Neural cell (in vitro differentiated cells): ENCODE results near the gene URGCP. TPM values are rescaled to one million over a fixed set of nuclear protein-coding genes. Genes with fewer than 3 reads are reported as not detected.

Experiments used
- H2AFZ ChIP-seq: fragments of 200-600, 300-800 bp; sonication (generic), shearing (Covaris generic); 2 replicates; pipeline ENCODE4 v1.6.0; 2014; ENCODE audit warnings: low read depth, mild to moderate bottlenecking, antibody characterized with exemption, low read length, moderate library complexity
- H3F3A ChIP-seq: fragments of 200-600 bp; shearing (Covaris generic); 2 replicates; pipeline ENCODE4 v1.6.1; 2016; ENCODE audit warnings: mild to moderate bottlenecking, moderate library complexity, mixed read lengths, antibody characterized with exemption, low read length; ENCODE audit not compliant: insufficient read depth, poor library complexity, severe bottlenecking
- H3K27ac ChIP-seq: fragments of 200-600, 300-800 bp; sonication (generic), shearing (Covaris generic); 2 replicates; pipeline ENCODE4 v1.5.1; 2014; ENCODE audit warnings: mild to moderate bottlenecking, low read length, moderate library complexity
- H3K27me3 ChIP-seq: fragments of 300-800, 200-600 bp; sonication (generic), shearing (Covaris generic); 2 replicates; pipeline ENCODE4 v1.6.0; 2014; ENCODE audit warnings: mild to moderate bottlenecking, low read depth, low read length, moderate library complexity; ENCODE audit not compliant: insufficient read depth
- H3K36me3 ChIP-seq: fragments of 300-800, 200-600 bp; sonication (generic), shearing (Covaris generic); 2 replicates; pipeline ENCODE4 v1.5.1; 2014; ENCODE audit warnings: mild to moderate bottlenecking, antibody characterized with exemption, low read length, moderate library complexity; ENCODE audit not compliant: insufficient read depth
- H3K4me2 ChIP-seq: fragments of 300-800, 200-600 bp; sonication (generic), shearing (Covaris generic); 2 replicates; pipeline ENCODE4 v1.6.0; 2014; ENCODE audit warnings: mild to moderate bottlenecking, low read length
- H3K4me3 ChIP-seq: fragments of 300-800, 200-600 bp; sonication (generic), shearing (Covaris generic); 2 replicates; pipeline ENCODE4 v1.5.1; 2014; ENCODE audit warnings: mild to moderate bottlenecking, low read length, moderate library complexity
- H3K79me2 ChIP-seq: fragments of 200-600 bp; shearing (Covaris generic); replicated peaks from 2 replicates; pipeline ENCODE4 v1.6.0; 2014; ENCODE audit warnings: mild to moderate bottlenecking, low read length, moderate library complexity; ENCODE audit not compliant: insufficient read depth
- H3K9ac ChIP-seq: fragments of 300-800, 200-600 bp; sonication (generic), shearing (Covaris generic); 2 replicates; pipeline ENCODE4 v1.6.1; 2016; ENCODE audit warnings: mild to moderate bottlenecking, low read length, mixed read lengths
- H3K9me2 ChIP-seq: fragments of 200-600 bp; shearing (Covaris generic); 2 replicates; pipeline ENCODE4 v1.6.1; 2016; ENCODE audit warnings: mild to moderate bottlenecking, low read length, mixed read lengths; ENCODE audit not compliant: insufficient read depth
- H3K9me3 ChIP-seq: fragments of 200-600, 300-800 bp; sonication (generic), shearing (Covaris generic); 2 replicates; pipeline ENCODE4 v1.6.1; 2016; ENCODE audit warnings: mild to moderate bottlenecking, mixed run types, low read length, moderate library complexity, mixed read lengths
- H4K20me1 ChIP-seq: fragments of 200-600 bp; shearing (Covaris generic); 2 replicates; pipeline ENCODE4 v1.6.1; 2016; ENCODE audit warnings: mild to moderate bottlenecking, mixed run types; ENCODE audit not compliant: insufficient read depth
- EP300 ChIP-seq: fragments of 450-650 bp; conservative IDR thresholded peaks from 2 replicates; pipeline ENCODE4 v1.6.1; 2014; ENCODE audit warnings: antibody characterized with exemption, mild to moderate bottlenecking, moderate library complexity; ENCODE audit not compliant: poor library complexity, severe bottlenecking
- EZH2 ChIP-seq: fragments of 200-600, 300-800 bp; shearing (Covaris generic), sonication (generic); IDR thresholded peaks from 2 replicates; pipeline ENCODE4 v1.6.1; 2014; ENCODE audit warnings: antibody characterized with exemption, low read length, borderline replicate concordance, mild to moderate bottlenecking; ENCODE audit not compliant: insufficient read depth, poor library complexity, severe bottlenecking
- MXI1 ChIP-seq: fragments of 450-650 bp; conservative IDR thresholded peaks from 2 replicates; pipeline ENCODE4 v1.6.1; 2014; ENCODE audit warnings: antibody characterized with exemption, mild to moderate bottlenecking; ENCODE audit not compliant: poor library complexity, severe bottlenecking
- POLR2AphosphoS5 ChIP-seq: IDR thresholded peaks from 2 replicates; pipeline ENCODE4 v1.6.1; 2012
- RAD21 ChIP-seq: fragments of 450-650 bp; conservative IDR thresholded peaks from 2 replicates; pipeline ENCODE4 v1.6.1; 2014; ENCODE audit warnings: antibody characterized with exemption, mild to moderate bottlenecking, moderate library complexity
- SMC3 ChIP-seq: fragments of 450-650 bp; conservative IDR thresholded peaks from 2 replicates; pipeline ENCODE4 v1.6.1; 2014; ENCODE audit warnings: antibody characterized with exemption, mild to moderate bottlenecking, moderate library complexity; ENCODE audit not compliant: poor library complexity
- TAF1 ChIP-seq: IDR thresholded peaks from 2 replicates; pipeline ENCODE4 v1.6.1; 2012; ENCODE audit warnings: low read depth
- polyA plus RNA-seq: library from polyadenylated mRNA; depleted of rRNA; stranded (reverse); fragments of >200 nt; gene quantifications from 2 replicates; pipeline ENCODE4 v1.2.3, GENCODE V29; 2014
- TF ChIP-seq, protein P1 (sequence below): IDR thresholded peaks from 2 replicates; pipeline ENCODE4 v1.6.1; 2012; ENCODE audit warnings: borderline replicate concordance
- TF ChIP-seq, protein P2 (sequence below): fragments of 450-650 bp; IDR thresholded peaks from 2 replicates; pipeline ENCODE4 v1.5.1; 2014; ENCODE audit warnings: antibody characterized with exemption, mild to moderate bottlenecking, moderate library complexity; ENCODE audit not compliant: poor library complexity, severe bottlenecking

Gene URGCP
- polyA plus RNA-seq, 1 donor from 2014 or later, result 43.0 TPM

GRCh38 chr7:43884617-43885016 lies 21.8 kb downstream of the URGCP start:
- TF ChIP-seq, protein P1, sequence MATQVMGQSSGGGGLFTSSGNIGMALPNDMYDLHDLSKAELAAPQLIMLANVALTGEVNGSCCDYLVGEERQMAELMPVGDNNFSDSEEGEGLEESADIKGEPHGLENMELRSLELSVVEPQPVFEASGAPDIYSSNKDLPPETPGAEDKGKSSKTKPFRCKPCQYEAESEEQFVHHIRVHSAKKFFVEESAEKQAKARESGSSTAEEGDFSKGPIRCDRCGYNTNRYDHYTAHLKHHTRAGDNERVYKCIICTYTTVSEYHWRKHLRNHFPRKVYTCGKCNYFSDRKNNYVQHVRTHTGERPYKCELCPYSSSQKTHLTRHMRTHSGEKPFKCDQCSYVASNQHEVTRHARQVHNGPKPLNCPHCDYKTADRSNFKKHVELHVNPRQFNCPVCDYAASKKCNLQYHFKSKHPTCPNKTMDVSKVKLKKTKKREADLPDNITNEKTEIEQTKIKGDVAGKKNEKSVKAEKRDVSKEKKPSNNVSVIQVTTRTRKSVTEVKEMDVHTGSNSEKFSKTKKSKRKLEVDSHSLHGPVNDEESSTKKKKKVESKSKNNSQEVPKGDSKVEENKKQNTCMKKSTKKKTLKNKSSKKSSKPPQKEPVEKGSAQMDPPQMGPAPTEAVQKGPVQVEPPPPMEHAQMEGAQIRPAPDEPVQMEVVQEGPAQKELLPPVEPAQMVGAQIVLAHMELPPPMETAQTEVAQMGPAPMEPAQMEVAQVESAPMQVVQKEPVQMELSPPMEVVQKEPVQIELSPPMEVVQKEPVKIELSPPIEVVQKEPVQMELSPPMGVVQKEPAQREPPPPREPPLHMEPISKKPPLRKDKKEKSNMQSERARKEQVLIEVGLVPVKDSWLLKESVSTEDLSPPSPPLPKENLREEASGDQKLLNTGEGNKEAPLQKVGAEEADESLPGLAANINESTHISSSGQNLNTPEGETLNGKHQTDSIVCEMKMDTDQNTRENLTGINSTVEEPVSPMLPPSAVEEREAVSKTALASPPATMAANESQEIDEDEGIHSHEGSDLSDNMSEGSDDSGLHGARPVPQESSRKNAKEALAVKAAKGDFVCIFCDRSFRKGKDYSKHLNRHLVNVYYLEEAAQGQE, result no peak
- TF ChIP-seq EP300 (no peak), EZH2 (no peak), SMC3 (no peak), RAD21 (no peak), MXI1 (no peak), POLR2AphosphoS5 (no peak)
- TF ChIP-seq, protein P2, sequence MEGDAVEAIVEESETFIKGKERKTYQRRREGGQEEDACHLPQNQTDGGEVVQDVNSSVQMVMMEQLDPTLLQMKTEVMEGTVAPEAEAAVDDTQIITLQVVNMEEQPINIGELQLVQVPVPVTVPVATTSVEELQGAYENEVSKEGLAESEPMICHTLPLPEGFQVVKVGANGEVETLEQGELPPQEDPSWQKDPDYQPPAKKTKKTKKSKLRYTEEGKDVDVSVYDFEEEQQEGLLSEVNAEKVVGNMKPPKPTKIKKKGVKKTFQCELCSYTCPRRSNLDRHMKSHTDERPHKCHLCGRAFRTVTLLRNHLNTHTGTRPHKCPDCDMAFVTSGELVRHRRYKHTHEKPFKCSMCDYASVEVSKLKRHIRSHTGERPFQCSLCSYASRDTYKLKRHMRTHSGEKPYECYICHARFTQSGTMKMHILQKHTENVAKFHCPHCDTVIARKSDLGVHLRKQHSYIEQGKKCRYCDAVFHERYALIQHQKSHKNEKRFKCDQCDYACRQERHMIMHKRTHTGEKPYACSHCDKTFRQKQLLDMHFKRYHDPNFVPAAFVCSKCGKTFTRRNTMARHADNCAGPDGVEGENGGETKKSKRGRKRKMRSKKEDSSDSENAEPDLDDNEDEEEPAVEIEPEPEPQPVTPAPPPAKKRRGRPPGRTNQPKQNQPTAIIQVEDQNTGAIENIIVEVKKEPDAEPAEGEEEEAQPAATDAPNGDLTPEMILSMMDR, result no peak
- no peak overlapping the region for H3K4me2 ChIP-seq
- H3K27ac ChIP-seq, result no peak overlapping the region
- H3K27me3 ChIP-seq, result no peaks in the 10 kb centered on the region
- H3K9me3 ChIP-seq, result no peaks in the 10 kb centered on the region
- no peak overlapping the region for H3K9ac ChIP-seq
- no peaks in the 10 kb centered on the region for H3F3A ChIP-seq
- no peak overlapping the region for H3K4me3 ChIP-seq
- no peaks in the 10 kb centered on the region for H4K20me1 ChIP-seq
- peaks cover 7% of the 10 kb centered on the region for H3K36me3 ChIP-seq
- no peak overlapping the region for H2AFZ ChIP-seq
- H3K79me2 ChIP-seq, result peaks cover 4% of the 10 kb centered on the region
- H3K9me2 ChIP-seq, result no peaks in the 10 kb centered on the region

DNA sequence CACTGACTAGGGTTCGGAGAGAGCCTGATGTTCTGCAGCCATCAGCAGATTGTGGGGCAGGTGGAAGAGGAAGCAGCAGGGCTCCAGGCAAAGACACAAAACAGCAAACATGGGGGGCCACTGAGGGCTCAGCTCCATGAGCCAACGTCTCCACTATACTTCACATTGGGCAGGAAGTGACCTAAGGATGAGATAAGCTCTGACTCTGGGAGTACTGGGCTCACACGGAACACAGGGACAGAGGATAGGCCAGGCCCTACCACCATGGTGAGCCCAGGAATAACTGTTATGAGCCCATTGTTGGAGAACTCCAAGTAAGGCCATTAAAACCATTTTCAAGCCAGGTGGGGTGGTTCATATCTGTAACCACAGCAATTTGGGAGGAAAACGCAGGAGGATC lies 22.2 kb downstream of the URGCP start:
- peaks cover 4% of the 10 kb centered on the region for H3K79me2 ChIP-seq
- peaks cover 7% of the 10 kb centered on the region for H3K36me3 ChIP-seq
- no peak overlapping the region for H3K9ac ChIP-seq
- no peak overlapping the region for H3K27ac ChIP-seq
- no peak overlapping the region for H3K4me2 ChIP-seq
- no peaks in the 10 kb centered on the region for H4K20me1 ChIP-seq
- H2AFZ ChIP-seq, result no peak overlapping the region
- TF ChIP-seq EZH2, result no peak
- TF ChIP-seq TAF1, result no peak
- no peak for TF ChIP-seq SMC3
- TF ChIP-seq EP300, result no peak
- no peak for TF ChIP-seq RAD21
- TF ChIP-seq, protein P2, result no peak
- TF ChIP-seq POLR2AphosphoS5, result no peak
- no peak for TF ChIP-seq MXI1
- TF ChIP-seq, protein P1, result no peak
- no peaks in the 10 kb centered on the region for H3K27me3 ChIP-seq
- H3F3A ChIP-seq, result no peaks in the 10 kb centered on the region
- H3K9me2 ChIP-seq, result no peaks in the 10 kb centered on the region
- H3K9me3 ChIP-seq, result no peaks in the 10 kb centered on the region
- H3K4me3 ChIP-seq, result no peak overlapping the region
